H1 (cell line): ENCODE data around the gene NR1H3. TPM values are rescaled to one million over a fixed set of nuclear protein-coding genes. Genes with fewer than 3 reads are reported as not detected.

Experiments used
- CTCF ChIA-PET: fragments of 300-600 bp; sonication (Branson Sonifier 250); formaldehyde crosslinking; loops from one replicate; lab custom pipeline; 2021; ENCODE audit not compliant: partially characterized antibody; lab: Charles Lee
- POLR2A ChIA-PET: fragments of 300-600 bp; sonication (Branson Sonifier 250); formaldehyde crosslinking; loops from one replicate; lab custom pipeline; 2021; ENCODE audit warnings: inconsistent platforms; ENCODE audit not compliant: partially characterized antibody; lab: Charles Lee
- DNase-seq, 2 experiments: peaks; one replicate each; pipeline versions ENCODE4 v3.0.0 to v3.0.0-alpha.2; 2010 to 2022; ENCODE audit warnings: low spot score in 2 of 2, low read depth in 1 of 2, mixed read lengths in 1 of 2
- FAIRE-seq: peaks from 2 replicates; lab custom pipeline; 2011; peaks lifted over from hg19 to GRCh38; lab: Jason Lieb, UNC
- H2AFZ ChIP-seq: 2 replicates; pipeline ENCODE4 v1.8.1; 2012; ENCODE audit warnings: low read length, inconsistent platforms
- H2AK5ac ChIP-seq: 2 replicates; pipeline ENCODE4 v1.6.1; 2013; ENCODE audit warnings: low read depth, low read length
- H2BK120ac ChIP-seq: replicated peaks from 2 replicates; pipeline ENCODE3; 2013; ENCODE audit warnings: low read depth, low read length, inconsistent platforms
- H2BK12ac ChIP-seq: 2 replicates; pipeline ENCODE4 v1.6.1; 2013; ENCODE audit warnings: low read depth, low read length
- H2BK15ac ChIP-seq: 2 replicates; pipeline ENCODE4 v1.6.1; 2013; ENCODE audit warnings: low read length
- H2BK20ac ChIP-seq: 2 replicates; pipeline ENCODE4 v1.6.1; 2013; ENCODE audit warnings: low read length
- H2BK5ac ChIP-seq: 2 replicates; pipeline ENCODE4 v1.6.1; 2013; ENCODE audit warnings: low read depth, low read length
- H3K14ac ChIP-seq: 2 replicates; pipeline ENCODE4 v1.6.1; 2013; ENCODE audit warnings: inconsistent platforms; ENCODE audit not compliant: insufficient read length
- H3K18ac ChIP-seq: 2 replicates; pipeline ENCODE4 v1.6.1; 2013; ENCODE audit warnings: low read length; ENCODE audit errors: extremely low read depth
- H3K23ac ChIP-seq: 2 replicates; pipeline ENCODE4 v1.6.1; 2013; ENCODE audit warnings: inconsistent platforms; ENCODE audit not compliant: insufficient read length
- H3K23me2 ChIP-seq: 2 replicates; pipeline ENCODE4 v1.6.1; 2013; ENCODE audit warnings: low read depth, low read length
- H3K27ac ChIP-seq: 2 replicates; pipeline ENCODE4 v1.6.1; 2011; ENCODE audit warnings: low read depth, low read length, inconsistent platforms
- H3K27me3 ChIP-seq, 4 experiments: replicated peaks in 1 of 4; 1 replicate in 1 of 4; 2 replicates in 3 of 4; pipeline versions ENCODE4 v1.6.1 to v1.8.1; 2011 to 2013; ENCODE audit warnings: low read length in 3 of 4, mild to moderate bottlenecking in 3 of 4, inconsistent platforms in 2 of 4, mixed read lengths in 2 of 4, moderate library complexity in 1 of 4; ENCODE audit not compliant: control insufficient read depth in 3 of 4, insufficient read depth in 3 of 4; ENCODE audit errors: extremely low read depth in 1 of 4
- H3K36me3 ChIP-seq, 4 experiments: 2 replicates each; pipeline versions ENCODE4 v1.6.1 to v1.8.1; 2011 to 2013; ENCODE audit warnings: mild to moderate bottlenecking in 4 of 4, low read length in 3 of 4, moderate library complexity in 2 of 4, control low read depth in 1 of 4, inconsistent platforms in 1 of 4; ENCODE audit not compliant: insufficient read depth in 4 of 4, control insufficient read depth in 2 of 4
- H3K4ac ChIP-seq: replicated peaks from 2 replicates; pipeline ENCODE3; 2013; ENCODE audit warnings: low read length, low read depth, mixed read lengths, inconsistent platforms; ENCODE audit not compliant: insufficient read length
- H3K4me1 ChIP-seq, 4 experiments: replicated peaks in 1 of 4; 1 replicate in 1 of 4; 2 replicates in 3 of 4; pipeline versions ENCODE4 v1.6.1 to v1.8.1; 2011 to 2013; ENCODE audit warnings: low read length in 3 of 4, inconsistent platforms in 2 of 4, mixed read lengths in 1 of 4; ENCODE audit not compliant: insufficient read depth in 4 of 4, control insufficient read depth in 3 of 4
- H3K4me2 ChIP-seq, 2 experiments: 2 replicates each; pipeline versions ENCODE4 v1.6.1 to v1.8.1; 2011 to 2013; ENCODE audit warnings: low read depth in 2 of 2, low read length in 2 of 2, control low read depth in 1 of 2, inconsistent platforms in 1 of 2, mild to moderate bottlenecking in 1 of 2; ENCODE audit not compliant: insufficient read depth in 1 of 2
- H3K4me3 ChIP-seq, 4 experiments: fragments of 200-600, 300-600 bp in 1 of 4; sonication (generic), shearing (Covaris generic), sonication (Bioruptor Twin) in 1 of 4; 2 replicates each; pipeline versions ENCODE4 v1.5.1 to v1.8.1; 2011 to 2016; ENCODE audit warnings: low read length in 4 of 4, low read depth in 3 of 4, control low read depth in 2 of 4, inconsistent platforms in 2 of 4, mild to moderate bottlenecking in 2 of 4, mixed read lengths in 1 of 4, moderate library complexity in 1 of 4; ENCODE audit not compliant: insufficient read depth in 2 of 4; ENCODE audit errors: extremely low read depth in 1 of 4
- H3K56ac ChIP-seq: replicated peaks from 2 replicates; pipeline ENCODE3; 2013; ENCODE audit warnings: low read depth, mild to moderate bottlenecking, mixed read lengths, low read length, inconsistent platforms; ENCODE audit not compliant: insufficient read length
- H3K79me1 ChIP-seq: 2 replicates; pipeline ENCODE4 v1.6.1; 2013; ENCODE audit warnings: low read depth, low read length, control low read depth
- H3K79me2 ChIP-seq, 2 experiments: 2 replicates each; pipeline versions ENCODE4 v1.6.1 to v1.8.1; 2012 to 2013; ENCODE audit warnings: low read length in 2 of 2, mild to moderate bottlenecking in 2 of 2, inconsistent platforms in 1 of 2; ENCODE audit not compliant: insufficient read depth in 2 of 2, control insufficient read depth in 1 of 2
- H3K9ac ChIP-seq, 4 experiments: replicated peaks in 1 of 4; 1 replicate in 1 of 4; 2 replicates in 3 of 4; pipeline versions ENCODE4 v1.6.1 to v1.8.1; 2011 to 2013; ENCODE audit warnings: low read depth in 3 of 4, low read length in 3 of 4, control low read depth in 2 of 4, mild to moderate bottlenecking in 2 of 4, moderate library complexity in 2 of 4, inconsistent platforms in 1 of 4; ENCODE audit errors: extremely low read depth in 1 of 4
- H3K9me3 ChIP-seq, 2 experiments: 2 replicates each; pipeline versions ENCODE4 v1.6.1 to v1.8.1; 2012 to 2013; ENCODE audit warnings: mild to moderate bottlenecking in 2 of 2, moderate library complexity in 2 of 2, control low read depth in 1 of 2, inconsistent platforms in 1 of 2, low read depth in 1 of 2, low read length in 1 of 2, mixed read lengths in 1 of 2; ENCODE audit not compliant: insufficient read depth in 2 of 2
- H4K20me1 ChIP-seq, 2 experiments: replicated peaks in 1 of 2; 2 replicates each; pipeline versions ENCODE3 to v1.8.1; 2011 to 2013; ENCODE audit warnings: inconsistent platforms in 2 of 2, low read length in 2 of 2, mild to moderate bottlenecking in 1 of 2; ENCODE audit not compliant: insufficient read depth in 2 of 2, control insufficient read depth in 1 of 2
- H4K5ac ChIP-seq: 2 replicates; pipeline ENCODE4 v1.6.1; 2013; ENCODE audit warnings: low read length, low read depth, mixed read lengths, inconsistent platforms; ENCODE audit not compliant: insufficient read length
- H4K8ac ChIP-seq: 2 replicates; pipeline ENCODE4 v1.8.0; 2013; ENCODE audit warnings: mild to moderate bottlenecking, moderate library complexity, low read length, inconsistent platforms; ENCODE audit not compliant: insufficient read depth; ENCODE audit errors: extremely low read depth
- H4K91ac ChIP-seq: replicated peaks from 2 replicates; pipeline ENCODE3; 2013; ENCODE audit warnings: low read length, mixed read lengths, inconsistent platforms; ENCODE audit not compliant: insufficient read length
- BCL11A ChIP-seq, 2 experiments: IDR thresholded peaks; one replicate each; pipeline ENCODE4 v1.6.1; 2011; ENCODE audit warnings: low read depth in 2 of 2, low read length in 2 of 2, mild to moderate bottlenecking in 2 of 2
- EZH2 ChIP-seq: fragments of 200-600 bp; sonication (generic); IDR thresholded peaks from 2 replicates; pipeline ENCODE4 v1.7.1; 2012; ENCODE audit warnings: low read depth, mild to moderate bottlenecking, moderate library complexity, low read length, inconsistent platforms; ENCODE audit not compliant: severe bottlenecking
- KDM1A ChIP-seq: fragments of 200-600, 300-600 bp; sonication (generic); IDR thresholded peaks from 2 replicates; pipeline ENCODE4 v1.7.1; 2016; ENCODE audit warnings: mild to moderate bottlenecking, low read length, borderline replicate concordance
- NRF1 ChIP-seq: IDR thresholded peaks from 2 replicates; pipeline ENCODE4 v1.6.1; 2011; ENCODE audit warnings: mild to moderate bottlenecking, low read depth, low read length, improper control_type of control experiment
- RFX5 ChIP-seq: IDR thresholded peaks from 2 replicates; pipeline ENCODE4 v1.6.1; 2011; ENCODE audit warnings: low read depth, low read length, improper control_type of control experiment, borderline replicate concordance
- RXRA ChIP-seq: IDR thresholded peaks from 2 replicates; pipeline ENCODE4 v1.6.1; 2011; ENCODE audit warnings: low read depth, mild to moderate bottlenecking, low read length, moderate library complexity; ENCODE audit not compliant: insufficient read depth
- SIX5 ChIP-seq: IDR thresholded peaks from 2 replicates; pipeline ENCODE4 v1.6.1; 2011; ENCODE audit warnings: mild to moderate bottlenecking, low read depth, low read length
- SRF ChIP-seq: IDR thresholded peaks from 2 replicates; pipeline ENCODE4 v1.6.1; 2011; ENCODE audit warnings: mild to moderate bottlenecking, low read depth, low read length, moderate library complexity
- WGBS, 2 experiments: shearing (Covaris generic) in 1 of 2; methylation state at CpG; one replicate each; pipeline versions ENCODE4 v1.1.6 to v1.1.7; 2013 to 2015; ENCODE audit warnings: low lambda C conversion rate in 2 of 2, mixed read lengths in 2 of 2, inconsistent platforms in 1 of 2, low coverage in 1 of 2, missing lambda C conversion rate in 1 of 2; ENCODE audit not compliant: insufficient replicate concordance in 2 of 2, insufficient coverage in 1 of 2, insufficient read length in 1 of 2; ENCODE audit errors: extremely low coverage in 1 of 2, missing lambda C conversion rate in 1 of 2; 5-methylcytosine and 5-hydroxymethylcytosine counted together
- polyA plus RNA-seq, 7 experiments: library from polyadenylated mRNA; depleted of rRNA in 3 of 7; stranded (reverse) in 5 of 7; unstranded in 2 of 7; fragments of >200 nt in 5 of 7; fragments of 200-250 nt in 2 of 7; gene quantifications; 1 replicate in 5 of 7; 2 replicates in 1 of 7; 4 replicates in 1 of 7; pipeline versions ENCODE4 v1.2.1 to v1.2.3, GENCODE V29; 2011 to 2013; ENCODE audit warnings: missing spikeins in 2 of 7, mixed read lengths in 2 of 7
- total RNA-seq: library from RNA; stranded (reverse); fragmentation: NEBNext Ultra II Directional; extraction: Animal tissue kit (Norgen Biotek cat#: 25700); gene quantifications from 2 replicates; pipeline ENCODE4 v1.2.1, GENCODE V29; 2021
- TF ChIP-seq, protein P1 (sequence below): IDR thresholded peaks from 2 replicates; pipeline ENCODE4 v1.6.1; 2011; ENCODE audit warnings: low read length, improper control_type of control experiment

Gene NR1H3
- total and polyA plus RNA-seq, 2 of the 8 experiments (the other 6 are each of a cell fraction or from before 2014, with no cell fraction given) = 19.9 to 42.1 TPM

DNA sequence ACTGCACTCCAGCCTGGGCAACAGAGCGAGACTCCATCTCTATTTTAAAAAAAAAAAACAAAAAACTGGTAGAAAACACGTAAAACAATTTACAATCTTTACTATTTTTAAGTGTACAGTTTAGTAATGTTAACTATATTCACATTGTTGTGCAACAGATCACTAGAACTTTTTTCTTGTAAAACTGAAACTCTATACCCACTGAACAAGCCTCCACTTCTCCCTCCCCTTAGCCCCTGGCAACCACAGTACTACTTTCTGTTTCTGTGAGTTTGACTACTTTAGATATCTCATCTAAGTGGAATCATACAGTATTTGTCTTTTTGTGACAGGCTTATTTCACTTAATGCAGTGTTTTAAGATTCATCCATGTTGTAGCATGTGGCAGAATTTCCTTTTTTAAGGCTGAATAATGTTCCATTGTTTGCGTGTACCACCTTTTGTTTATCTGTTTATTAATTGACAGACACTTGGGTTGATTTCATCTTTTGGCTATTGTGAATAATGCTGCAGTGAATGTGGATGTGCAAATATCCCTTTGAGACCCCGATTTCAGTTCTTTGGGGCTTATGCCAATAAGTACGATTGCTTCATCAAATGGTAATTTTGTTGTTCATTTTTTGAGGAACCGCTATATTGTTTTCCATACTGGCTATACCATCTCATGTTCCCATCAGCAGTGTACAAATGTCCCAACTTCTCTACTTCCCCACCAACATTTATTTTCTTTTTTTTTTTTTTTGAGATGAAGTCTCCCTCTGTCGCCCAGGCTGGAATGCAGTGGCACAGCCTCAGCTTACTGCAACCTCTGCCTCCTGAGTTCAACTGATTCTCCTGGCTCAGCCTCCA, 32.0 kb upstream of the NR1H3 start:
- no peaks in the 10 kb centered on the region for H3K27me3 ChIP-seq
- H4K20me1 ChIP-seq = peaks cover 0 to 2% of the 10 kb centered on the region in 2 experiments
- H4K5ac ChIP-seq = no peak overlapping the region
- no peak overlapping the region for H3K18ac ChIP-seq
- no peak overlapping the region for H3K4me3 ChIP-seq
- no peak overlapping the region for H2BK20ac ChIP-seq
- H3K9me3 ChIP-seq = no peaks in the 10 kb centered on the region
- H4K91ac ChIP-seq = no peak overlapping the region
- no peak overlapping the region for H3K4ac ChIP-seq
- no peak overlapping the region for H2AFZ ChIP-seq
- H3K23ac ChIP-seq = no peak overlapping the region
- peaks cover 5 to 46% (median 27%) of the 10 kb centered on the region in 4 experiments; a peak in 7 of 8 replicates for H3K36me3 ChIP-seq
- no peak overlapping the region for H3K4me2 ChIP-seq
- H3K56ac ChIP-seq = no peak overlapping the region
- H3K79me1 ChIP-seq = no peaks in the 10 kb centered on the region
- H4K8ac ChIP-seq = no peak overlapping the region
- ChIA-PET POLR2A (interaction anchor here (0.6 to 1.2 kb wide), 2 partner anchors 16 to 23 kb away, joined by 3 to 4 read pairs; partner anchors contain the start of gene ACP2), CTCF (interaction anchor here (0.6 to 1.4 kb wide), 3 partner anchors 8 to 60 kb away, joined by 3 to 4 read pairs (median 4); no protein-coding TSS in a partner anchor)
- no peak overlapping the region for H2AK5ac ChIP-seq
- H3K4me1 ChIP-seq = no peaks in the 10 kb centered on the region
- no peak overlapping the region for H3K27ac ChIP-seq
- no peak overlapping the region for H2BK12ac ChIP-seq
- H2BK120ac ChIP-seq = no peak overlapping the region
- H3K9ac ChIP-seq = no peak overlapping the region
- H2BK5ac ChIP-seq = no peak overlapping the region
- FAIRE-seq (no peak), DNase-seq (no peak)
- H3K23me2 ChIP-seq = no peaks in the 10 kb centered on the region
- H2BK15ac ChIP-seq = no peak overlapping the region
- H3K14ac ChIP-seq = no peak overlapping the region
- no peak for TF ChIP-seq KDM1A
- TF ChIP-seq NRF1 = no peak
- TF ChIP-seq BCL11A (IDR thresholded peaks at IDR 0.05; ENCODE audit: low read depth in 2 of 2, low read length in 2 of 2) = no peak
- TF ChIP-seq SIX5 = no peak
- TF ChIP-seq SRF = no peak
- TF ChIP-seq, protein P1, sequence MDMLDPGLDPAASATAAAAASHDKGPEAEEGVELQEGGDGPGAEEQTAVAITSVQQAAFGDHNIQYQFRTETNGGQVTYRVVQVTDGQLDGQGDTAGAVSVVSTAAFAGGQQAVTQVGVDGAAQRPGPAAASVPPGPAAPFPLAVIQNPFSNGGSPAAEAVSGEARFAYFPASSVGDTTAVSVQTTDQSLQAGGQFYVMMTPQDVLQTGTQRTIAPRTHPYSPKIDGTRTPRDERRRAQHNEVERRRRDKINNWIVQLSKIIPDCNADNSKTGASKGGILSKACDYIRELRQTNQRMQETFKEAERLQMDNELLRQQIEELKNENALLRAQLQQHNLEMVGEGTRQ = no peak
- TF ChIP-seq RFX5 = no peak
- no peak for TF ChIP-seq RXRA
- TF ChIP-seq EZH2 = no peak
- 89% methylated on average over 6 of the region's 7 CpGs; no CpG with 5 or more reads in 1 of the 2 experiments for WGBS, 2 experiments
- H3K79me2 ChIP-seq = no peaks in the 10 kb centered on the region
